Effector CD8-positive, alpha-beta T cell (primary cell): Measurements from ENCODE around the gene GATAD1.
"Not testable (repeated sequence)": the region's sequence is repeated elsewhere in the genome, so short reads cannot be mapped to it uniquely, and the experiment has no call there.

Experiments used
- DNase-seq: peaks from one replicate; lab custom pipeline; 2025; lab: John Stamatoyannopoulos, UW
- total RNA-seq, 4 experiments: gene quantifications; one replicate each; lab custom pipeline; 2026; lab: John Stamatoyannopoulos, UW

The GATAD1 gene
- total RNA-seq, result 26.3 to 58.0 (median 41.1) reads per million in 4 experiments

GRCh38 chr7:92447345-92448204, at the start of gene GATAD1:
GATAD1 (plus strand) TSS chr7:92447482; CDS start chr7:92447730, 248 bp downstream.
- DNase-seq, result peak; percentile 62

- DNase-seq, result no peak
These were observed 49.7 kb upstream of the GATAD1 start for GRCh38 chr7:92397542-92397941.

GRCh38 chr7:92400013-92400412, 47.3 kb upstream of the GATAD1 start:
- DNase-seq, result no peak

GRCh38 chr7:92402920-92403759, 44.1 kb upstream of the GATAD1 start:
- no peak for DNase-seq

GRCh38 chr7:92403760-92404074, 43.6 kb upstream of the GATAD1 start:
- DNase-seq, result no peak

GRCh38 chr7:92404170-92404614, 43.1 kb upstream of the GATAD1 start:
- no peak for DNase-seq

DNA sequence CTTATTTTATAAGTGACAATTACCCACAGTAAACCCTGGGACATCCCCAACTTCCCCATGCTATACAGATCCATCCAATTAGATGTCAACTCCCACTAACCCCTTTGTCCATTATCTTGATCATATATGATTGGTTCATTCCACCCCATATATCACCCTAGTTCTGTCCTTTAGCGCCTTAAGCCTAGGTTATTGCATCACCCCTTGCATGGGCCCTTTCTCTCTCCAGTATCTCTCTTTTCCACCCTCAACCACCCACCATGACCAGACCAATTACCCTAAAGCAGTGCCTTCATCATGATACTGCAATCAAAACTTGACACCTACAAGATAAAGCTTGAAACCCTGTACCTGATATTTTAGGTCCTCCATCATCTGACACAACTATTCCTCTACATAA, 37.9 kb upstream of the GATAD1 start:
- DNase-seq, result no peak

GRCh38 chr7:92410162-92410561, 37.1 kb upstream of the GATAD1 start:
- DNase-seq, result not testable (repeated sequence)

DNA sequence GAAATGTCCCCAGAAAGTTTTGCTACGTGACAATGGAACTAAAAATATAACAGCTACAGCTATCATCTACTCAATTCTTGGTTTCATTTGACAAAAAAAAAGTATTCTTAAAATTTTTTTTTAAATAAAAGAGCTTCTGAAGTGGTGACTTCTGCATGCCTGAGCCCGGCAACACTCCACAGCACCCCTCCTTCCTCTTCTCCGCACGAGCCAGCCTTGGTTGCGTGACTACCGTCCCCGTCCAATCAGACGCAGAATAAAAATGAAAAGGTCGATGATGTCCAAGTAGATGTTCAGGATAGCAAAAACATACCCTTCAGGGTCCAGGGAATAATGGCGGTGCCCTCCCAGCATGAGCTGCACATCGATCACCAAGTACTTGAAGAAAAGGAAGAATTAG, 34.5 kb upstream of the GATAD1 start:
- DNase-seq, result no peak

DNA sequence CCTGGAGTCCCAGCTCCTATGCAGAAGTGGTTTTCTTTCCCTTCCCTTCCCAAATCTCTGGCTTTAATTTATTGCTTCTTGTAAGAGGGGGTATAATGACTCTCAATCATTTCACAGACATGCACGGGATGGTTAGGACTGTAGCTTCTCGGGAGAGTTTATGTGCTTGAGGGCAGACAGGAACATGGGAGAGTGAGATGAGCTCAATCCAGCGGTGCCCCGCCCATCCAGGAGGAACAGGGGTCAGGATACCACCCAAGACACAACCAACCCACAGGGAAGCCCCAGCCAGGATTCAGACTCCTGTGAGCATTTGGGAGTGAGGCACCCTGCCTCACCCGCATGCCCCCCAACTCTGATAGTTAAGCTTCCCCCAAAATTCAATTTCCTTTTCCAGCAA, 33.7 kb upstream of the GATAD1 start:
- no peak for DNase-seq

GRCh38 chr7:92415225-92415624, 32.1 kb upstream of the GATAD1 start:
- DNase-seq, result no peak

- DNase-seq, result no peak
These were observed 29.4 kb upstream of the GATAD1 start for GRCh38 chr7:92417913-92418312.

DNA sequence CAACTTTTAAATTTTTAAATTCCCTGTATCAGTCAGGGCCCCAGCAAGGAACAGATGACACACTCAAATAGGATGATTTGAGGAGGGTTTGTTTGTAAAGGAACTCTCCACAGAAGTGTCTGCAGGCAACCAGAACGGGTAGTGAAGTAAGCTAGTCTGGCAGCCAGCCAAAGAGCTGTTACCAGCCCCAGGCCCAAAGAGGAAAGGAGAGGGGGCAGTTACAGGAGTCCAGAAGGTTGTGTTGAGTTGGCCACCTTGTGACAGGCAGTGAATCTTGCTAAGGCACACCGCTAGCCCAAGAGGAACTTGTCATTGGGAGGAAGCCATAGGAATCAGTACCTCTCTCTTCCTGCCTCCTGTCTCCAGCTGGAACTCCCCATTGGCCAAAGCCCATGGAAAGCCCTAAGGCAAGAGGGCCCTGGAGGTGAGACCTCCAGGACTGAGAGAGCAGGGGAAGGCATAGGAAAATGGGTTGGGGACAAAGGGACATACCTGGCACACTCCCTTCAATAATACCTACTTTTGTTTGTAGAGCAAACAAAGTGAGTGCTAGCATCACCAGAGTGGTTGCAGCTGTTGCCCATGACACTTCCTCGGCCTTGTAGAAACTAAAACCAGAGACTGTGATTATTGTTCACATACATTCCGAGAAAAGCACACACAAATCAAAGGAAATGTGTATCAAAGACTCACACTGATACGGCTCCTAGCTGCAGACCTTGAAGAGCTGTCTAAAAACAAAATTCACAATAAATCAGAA, 25.4 kb upstream of the GATAD1 start:
- DNase-seq, result no peak

GRCh38 chr7:92422926-92423325, 24.4 kb upstream of the GATAD1 start:
- no peak for DNase-seq

GRCh38 chr7:92423710-92424131, 23.6 kb upstream of the GATAD1 start:
- DNase-seq, result no peak

DNA sequence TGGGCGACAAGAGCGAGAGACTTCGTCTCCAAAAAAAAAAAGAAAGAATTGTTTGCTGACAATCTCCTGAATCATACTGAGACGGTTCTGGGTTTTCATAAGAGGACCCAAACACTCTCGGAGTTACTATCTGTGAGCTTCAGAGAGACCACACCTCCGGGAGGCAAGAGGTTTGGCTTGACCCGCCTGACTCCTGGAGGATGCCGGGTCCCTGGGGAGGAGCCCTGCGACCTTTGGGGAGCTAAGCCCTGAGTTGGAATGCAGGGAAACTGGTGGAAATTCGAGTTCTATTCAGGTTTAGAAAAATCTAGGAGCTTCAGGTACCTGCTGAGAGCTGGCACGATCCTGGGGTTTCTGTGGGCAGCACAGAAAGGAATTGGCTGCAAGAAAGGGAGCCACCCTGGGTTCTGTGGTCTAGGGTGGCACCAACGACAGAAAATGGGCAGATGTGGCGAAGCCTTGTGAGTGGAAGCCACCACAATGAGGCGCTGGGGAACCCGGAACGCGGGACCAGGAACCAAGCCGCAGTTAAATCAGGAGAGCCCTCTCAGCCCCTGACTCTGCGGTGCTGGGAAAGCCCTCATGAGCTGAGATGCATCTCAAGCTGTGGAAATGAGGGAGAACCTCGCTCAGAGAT, 21.9 kb upstream of the GATAD1 start:
- DNase-seq, result no peak

DNA sequence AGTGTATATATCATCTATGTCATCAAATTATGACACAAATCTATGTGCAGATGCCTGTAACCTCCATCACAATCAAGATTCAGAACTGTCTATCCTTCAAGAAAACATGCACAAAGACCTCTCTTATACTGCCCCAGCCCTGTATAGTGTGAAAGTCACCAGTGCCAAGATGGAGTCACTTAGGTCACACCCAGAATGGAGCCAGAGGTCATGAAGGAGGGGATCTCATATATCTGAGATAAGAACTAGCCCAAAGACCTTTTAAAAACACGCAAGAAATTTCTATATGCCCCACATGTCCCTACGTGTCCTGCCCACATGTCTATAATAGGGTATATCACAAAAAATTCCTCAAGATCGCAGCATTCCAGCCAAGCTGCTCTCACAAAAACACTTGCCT, 20.1 kb upstream of the GATAD1 start:
- DNase-seq, result no peak

DNA sequence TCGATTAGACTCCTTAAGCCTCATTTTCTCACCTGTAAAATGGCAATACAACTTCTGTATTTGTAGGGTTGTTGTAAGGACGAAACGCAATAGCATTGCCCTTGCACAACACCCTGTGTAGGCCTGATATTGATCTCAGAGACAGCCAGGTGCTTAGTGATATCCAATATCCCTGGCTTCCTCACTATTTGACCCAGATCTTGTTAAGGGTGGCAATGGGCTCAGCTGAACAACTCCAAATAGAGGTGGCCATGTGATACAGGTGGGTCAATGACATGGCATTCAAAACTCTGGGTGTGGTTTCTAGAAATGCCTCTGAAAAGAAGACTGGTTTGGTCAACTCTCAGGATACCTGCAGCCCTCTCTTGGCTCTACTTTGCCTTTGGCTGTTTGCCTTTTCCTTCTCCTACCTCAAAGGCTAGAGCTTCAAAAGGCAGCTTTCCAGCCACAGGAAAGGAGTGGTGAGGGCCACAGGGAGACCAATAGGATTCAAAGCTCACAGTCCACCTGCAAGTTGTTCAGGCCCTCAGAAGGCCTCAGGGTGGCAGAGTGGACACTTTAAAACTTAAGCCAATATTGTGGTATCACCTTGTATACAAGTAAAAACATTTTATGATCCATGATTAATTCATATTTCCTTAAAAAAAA, 14.9 kb upstream of the GATAD1 start:
- DNase-seq, result no peak

- DNase-seq, result no peak
These were observed 14.3 kb upstream of the GATAD1 start for GRCh38 chr7:92433019-92433418.

- DNase-seq, result no peak
These were observed 11.7 kb upstream of the GATAD1 start for GRCh38 chr7:92435542-92435941.
